H1 (cell line): ENCODE results near the gene POLR1C. TPM values are rescaled to one million over a fixed set of nuclear protein-coding genes. Genes with fewer than 3 reads are reported as not detected.

ENCODE experiments used
- CTCF ChIA-PET: fragments of 300-600 bp; sonication (Branson Sonifier 250); formaldehyde crosslinking; loops from one replicate; lab custom pipeline; 2021; ENCODE audit not compliant: partially characterized antibody; lab: Charles Lee
- POLR2A ChIA-PET: fragments of 300-600 bp; sonication (Branson Sonifier 250); formaldehyde crosslinking; loops from one replicate; lab custom pipeline; 2021; ENCODE audit warnings: inconsistent platforms; ENCODE audit not compliant: partially characterized antibody; lab: Charles Lee
- DNase-seq, 2 experiments: peaks; one replicate each; pipeline versions ENCODE4 v3.0.0 to v3.0.0-alpha.2; 2010 to 2022; ENCODE audit warnings: low spot score in 2 of 2, low read depth in 1 of 2, mixed read lengths in 1 of 2
- FAIRE-seq: peaks from 2 replicates; lab custom pipeline; 2011; peaks lifted over from hg19 to GRCh38; lab: Jason Lieb, UNC
- H2AFZ ChIP-seq: 2 replicates; pipeline ENCODE4 v1.8.1; 2012; ENCODE audit warnings: low read length, inconsistent platforms
- H2AK5ac ChIP-seq: 2 replicates; pipeline ENCODE4 v1.6.1; 2013; ENCODE audit warnings: low read depth, low read length
- H2BK120ac ChIP-seq: replicated peaks from 2 replicates; pipeline ENCODE3; 2013; ENCODE audit warnings: low read depth, low read length, inconsistent platforms
- H2BK12ac ChIP-seq: 2 replicates; pipeline ENCODE4 v1.6.1; 2013; ENCODE audit warnings: low read depth, low read length
- H2BK15ac ChIP-seq: 2 replicates; pipeline ENCODE4 v1.6.1; 2013; ENCODE audit warnings: low read length
- H2BK20ac ChIP-seq: 2 replicates; pipeline ENCODE4 v1.6.1; 2013; ENCODE audit warnings: low read length
- H2BK5ac ChIP-seq: 2 replicates; pipeline ENCODE4 v1.6.1; 2013; ENCODE audit warnings: low read depth, low read length
- H3K14ac ChIP-seq: 2 replicates; pipeline ENCODE4 v1.6.1; 2013; ENCODE audit warnings: inconsistent platforms; ENCODE audit not compliant: insufficient read length
- H3K18ac ChIP-seq: 2 replicates; pipeline ENCODE4 v1.6.1; 2013; ENCODE audit warnings: low read length; ENCODE audit errors: extremely low read depth
- H3K23ac ChIP-seq: 2 replicates; pipeline ENCODE4 v1.6.1; 2013; ENCODE audit warnings: inconsistent platforms; ENCODE audit not compliant: insufficient read length
- H3K23me2 ChIP-seq: 2 replicates; pipeline ENCODE4 v1.6.1; 2013; ENCODE audit warnings: low read depth, low read length
- H3K27ac ChIP-seq: 2 replicates; pipeline ENCODE4 v1.6.1; 2011; ENCODE audit warnings: low read depth, low read length, inconsistent platforms
- H3K27me3 ChIP-seq, 4 experiments: replicated peaks in 1 of 4; 1 replicate in 1 of 4; 2 replicates in 3 of 4; pipeline versions ENCODE4 v1.6.1 to v1.8.1; 2011 to 2013; ENCODE audit warnings: low read length in 3 of 4, mild to moderate bottlenecking in 3 of 4, inconsistent platforms in 2 of 4, mixed read lengths in 2 of 4, moderate library complexity in 1 of 4; ENCODE audit not compliant: control insufficient read depth in 3 of 4, insufficient read depth in 3 of 4; ENCODE audit errors: extremely low read depth in 1 of 4
- H3K36me3 ChIP-seq, 4 experiments: 2 replicates each; pipeline versions ENCODE4 v1.6.1 to v1.8.1; 2011 to 2013; ENCODE audit warnings: mild to moderate bottlenecking in 4 of 4, low read length in 3 of 4, moderate library complexity in 2 of 4, control low read depth in 1 of 4, inconsistent platforms in 1 of 4; ENCODE audit not compliant: insufficient read depth in 4 of 4, control insufficient read depth in 2 of 4
- H3K4ac ChIP-seq: replicated peaks from 2 replicates; pipeline ENCODE3; 2013; ENCODE audit warnings: low read length, low read depth, mixed read lengths, inconsistent platforms; ENCODE audit not compliant: insufficient read length
- H3K4me1 ChIP-seq, 4 experiments: replicated peaks in 1 of 4; 1 replicate in 1 of 4; 2 replicates in 3 of 4; pipeline versions ENCODE4 v1.6.1 to v1.8.1; 2011 to 2013; ENCODE audit warnings: low read length in 3 of 4, inconsistent platforms in 2 of 4, mixed read lengths in 1 of 4; ENCODE audit not compliant: insufficient read depth in 4 of 4, control insufficient read depth in 3 of 4
- H3K4me2 ChIP-seq, 2 experiments: 2 replicates each; pipeline versions ENCODE4 v1.6.1 to v1.8.1; 2011 to 2013; ENCODE audit warnings: low read depth in 2 of 2, low read length in 2 of 2, control low read depth in 1 of 2, inconsistent platforms in 1 of 2, mild to moderate bottlenecking in 1 of 2; ENCODE audit not compliant: insufficient read depth in 1 of 2
- H3K4me3 ChIP-seq, 4 experiments: fragments of 200-600, 300-600 bp in 1 of 4; sonication (generic), shearing (Covaris generic), sonication (Bioruptor Twin) in 1 of 4; 2 replicates each; pipeline versions ENCODE4 v1.5.1 to v1.8.1; 2011 to 2016; ENCODE audit warnings: low read length in 4 of 4, low read depth in 3 of 4, control low read depth in 2 of 4, inconsistent platforms in 2 of 4, mild to moderate bottlenecking in 2 of 4, mixed read lengths in 1 of 4, moderate library complexity in 1 of 4; ENCODE audit not compliant: insufficient read depth in 2 of 4; ENCODE audit errors: extremely low read depth in 1 of 4
- H3K56ac ChIP-seq: replicated peaks from 2 replicates; pipeline ENCODE3; 2013; ENCODE audit warnings: low read depth, mild to moderate bottlenecking, mixed read lengths, low read length, inconsistent platforms; ENCODE audit not compliant: insufficient read length
- H3K79me1 ChIP-seq: 2 replicates; pipeline ENCODE4 v1.6.1; 2013; ENCODE audit warnings: low read depth, low read length, control low read depth
- H3K79me2 ChIP-seq, 2 experiments: 2 replicates each; pipeline versions ENCODE4 v1.6.1 to v1.8.1; 2012 to 2013; ENCODE audit warnings: low read length in 2 of 2, mild to moderate bottlenecking in 2 of 2, inconsistent platforms in 1 of 2; ENCODE audit not compliant: insufficient read depth in 2 of 2, control insufficient read depth in 1 of 2
- H3K9ac ChIP-seq, 4 experiments: replicated peaks in 1 of 4; 1 replicate in 1 of 4; 2 replicates in 3 of 4; pipeline versions ENCODE4 v1.6.1 to v1.8.1; 2011 to 2013; ENCODE audit warnings: low read depth in 3 of 4, low read length in 3 of 4, control low read depth in 2 of 4, mild to moderate bottlenecking in 2 of 4, moderate library complexity in 2 of 4, inconsistent platforms in 1 of 4; ENCODE audit errors: extremely low read depth in 1 of 4
- H3K9me3 ChIP-seq, 2 experiments: 2 replicates each; pipeline versions ENCODE4 v1.6.1 to v1.8.1; 2012 to 2013; ENCODE audit warnings: mild to moderate bottlenecking in 2 of 2, moderate library complexity in 2 of 2, control low read depth in 1 of 2, inconsistent platforms in 1 of 2, low read depth in 1 of 2, low read length in 1 of 2, mixed read lengths in 1 of 2; ENCODE audit not compliant: insufficient read depth in 2 of 2
- H4K20me1 ChIP-seq, 2 experiments: replicated peaks in 1 of 2; 2 replicates each; pipeline versions ENCODE3 to v1.8.1; 2011 to 2013; ENCODE audit warnings: inconsistent platforms in 2 of 2, low read length in 2 of 2, mild to moderate bottlenecking in 1 of 2; ENCODE audit not compliant: insufficient read depth in 2 of 2, control insufficient read depth in 1 of 2
- H4K5ac ChIP-seq: 2 replicates; pipeline ENCODE4 v1.6.1; 2013; ENCODE audit warnings: low read length, low read depth, mixed read lengths, inconsistent platforms; ENCODE audit not compliant: insufficient read length
- H4K8ac ChIP-seq: 2 replicates; pipeline ENCODE4 v1.8.0; 2013; ENCODE audit warnings: mild to moderate bottlenecking, moderate library complexity, low read length, inconsistent platforms; ENCODE audit not compliant: insufficient read depth; ENCODE audit errors: extremely low read depth
- H4K91ac ChIP-seq: replicated peaks from 2 replicates; pipeline ENCODE3; 2013; ENCODE audit warnings: low read length, mixed read lengths, inconsistent platforms; ENCODE audit not compliant: insufficient read length
- ATF2 ChIP-seq: IDR thresholded peaks from 2 replicates; pipeline ENCODE4 v1.6.1; 2012; ENCODE audit warnings: low read length, inconsistent platforms
- CHD2 ChIP-seq: IDR thresholded peaks from 2 replicates; pipeline ENCODE4 v1.6.1; 2012; ENCODE audit warnings: low read length, improper control_type of control experiment
- CREB1 ChIP-seq: IDR thresholded peaks from 2 replicates; pipeline ENCODE4 v1.6.1; 2012; ENCODE audit warnings: inconsistent platforms
- PHF8 ChIP-seq: fragments of 200-600 bp; sonication (generic); conservative IDR thresholded peaks from 2 replicates; pipeline ENCODE4 v1.7.1; 2012; ENCODE audit warnings: low read depth, mild to moderate bottlenecking, inconsistent platforms, low read length, moderate library complexity
- RBBP5 ChIP-seq: IDR thresholded peaks from 2 replicates; pipeline ENCODE4 v1.7.1; 2012; ENCODE audit warnings: low read depth, mild to moderate bottlenecking, inconsistent platforms, low read length, moderate library complexity, borderline replicate concordance
- SAP30 ChIP-seq: fragments of 300-600 bp; sonication (generic); IDR thresholded peaks from 2 replicates; pipeline ENCODE4 v1.7.1; 2012; ENCODE audit warnings: low read length, moderate library complexity, mild to moderate bottlenecking, inconsistent platforms; ENCODE audit not compliant: insufficient read depth, insufficient replicate concordance
- SIN3A ChIP-seq, 2 experiments: IDR thresholded peaks in 1 of 2; conservative IDR thresholded peaks in 1 of 2; 2 replicates each; pipeline ENCODE4 v1.6.1; 2011 to 2012; ENCODE audit warnings: low read length in 2 of 2, improper control_type of control experiment in 1 of 2, low read depth in 1 of 2, mild to moderate bottlenecking in 1 of 2
- TBP ChIP-seq: IDR thresholded peaks from 2 replicates; pipeline ENCODE4 v1.6.1; 2011; ENCODE audit warnings: low read depth, low read length, improper control_type of control experiment
- YY1 ChIP-seq: IDR thresholded peaks from 2 replicates; pipeline ENCODE4 v1.6.1; 2011; ENCODE audit warnings: low read depth, mild to moderate bottlenecking, low read length
- WGBS, 2 experiments: shearing (Covaris generic) in 1 of 2; methylation state at CpG; one replicate each; pipeline versions ENCODE4 v1.1.6 to v1.1.7; 2013 to 2015; ENCODE audit warnings: low lambda C conversion rate in 2 of 2, mixed read lengths in 2 of 2, inconsistent platforms in 1 of 2, low coverage in 1 of 2, missing lambda C conversion rate in 1 of 2; ENCODE audit not compliant: insufficient replicate concordance in 2 of 2, insufficient coverage in 1 of 2, insufficient read length in 1 of 2; ENCODE audit errors: extremely low coverage in 1 of 2, missing lambda C conversion rate in 1 of 2; 5-methylcytosine and 5-hydroxymethylcytosine counted together
- polyA plus RNA-seq, 7 experiments: library from polyadenylated mRNA; depleted of rRNA in 3 of 7; stranded (reverse) in 5 of 7; unstranded in 2 of 7; fragments of >200 nt in 5 of 7; fragments of 200-250 nt in 2 of 7; gene quantifications; 1 replicate in 5 of 7; 2 replicates in 1 of 7; 4 replicates in 1 of 7; pipeline versions ENCODE4 v1.2.1 to v1.2.3, GENCODE V29; 2011 to 2013; ENCODE audit warnings: missing spikeins in 2 of 7, mixed read lengths in 2 of 7
- total RNA-seq: library from RNA; stranded (reverse); fragmentation: NEBNext Ultra II Directional; extraction: Animal tissue kit (Norgen Biotek cat#: 25700); gene quantifications from 2 replicates; pipeline ENCODE4 v1.2.1, GENCODE V29; 2021

The POLR1C gene
- total and polyA plus RNA-seq, 2 of the 8 experiments (the other 6 are each of a cell fraction or from before 2014, with no cell fraction given) = 42.9 to 49.6 TPM

DNA sequence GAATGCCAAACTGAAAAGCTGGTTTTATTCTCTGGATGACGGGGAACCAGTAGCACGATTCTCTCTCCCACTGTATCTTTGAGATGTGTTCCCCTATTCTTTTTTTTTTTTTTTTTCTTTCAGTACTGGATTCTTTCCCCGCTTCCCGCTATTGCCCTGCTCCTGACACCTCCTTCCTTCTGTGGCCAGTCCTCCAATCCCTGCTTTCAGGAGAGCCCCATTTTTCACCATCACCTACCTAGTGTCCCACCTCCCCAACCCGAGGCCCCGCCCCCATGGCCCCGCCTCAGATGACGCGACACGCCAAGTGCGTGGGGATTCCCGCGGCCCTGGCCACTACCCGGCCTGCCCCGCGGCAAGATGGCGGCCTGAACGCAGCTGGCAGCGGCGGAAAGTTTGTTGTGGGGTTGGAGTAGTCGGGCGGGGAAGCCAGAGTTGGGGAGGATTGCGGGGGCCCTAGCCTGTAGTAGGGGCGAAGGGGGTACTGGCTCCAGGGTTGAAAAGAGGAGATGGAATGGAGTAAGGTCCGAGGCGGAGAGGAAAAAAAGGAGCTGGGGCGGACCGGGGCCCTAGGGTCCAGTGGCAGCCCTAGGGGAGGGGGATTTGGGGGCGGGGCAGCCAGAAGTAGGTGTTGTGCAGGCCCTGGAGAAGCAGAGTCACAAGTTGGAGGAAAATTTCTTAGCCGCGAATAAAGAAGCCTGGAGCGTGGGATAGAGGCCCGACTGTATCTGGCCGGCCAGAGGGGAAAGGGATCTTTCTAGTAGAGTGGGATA lies 39.5 kb upstream of the POLR1C start, which contains the start of gene TJAP1:
Gene TJAP1, plus strand, starts transcription at position 336 of the 773 bp plus-strand sequence. CDS start 21,432 bp downstream, outside the sequence.
- no peak within 1 kb of the TSS for H2BK12ac ChIP-seq
- no peak within 1 kb of the TSS for H2BK120ac ChIP-seq
- ChIA-PET POLR2A (interaction anchor here (0.6 to 1.9 kb wide), 17 partner anchors 9 to 88 kb away, joined by 3 to 8 read pairs (median 4); partner anchors contain the start of genes DLK2, POLR1C and YIPF3), CTCF (interaction anchor here (2.3 to 32.9 kb wide), 2 partner anchors 21 to 23 kb away, joined by 6 to 536 read pairs; partner anchors contain the start of gene LRRC73)
- H3K36me3 ChIP-seq = no peaks in the 10 kb centered on the region
- no peaks in the 10 kb centered on the region for H3K27me3 ChIP-seq
- peaks cover 11% of the 10 kb centered on the region for H3K79me1 ChIP-seq
- no peak within 1 kb of the TSS; the same call in 1 of the 2 replicates for H2AK5ac ChIP-seq
- FAIRE-seq = no peak
- H2BK15ac ChIP-seq = no peak within 1 kb of the TSS
- no peak within 1 kb of the TSS for H3K23ac ChIP-seq
- peaks cover 1 to 2% of the 10 kb centered on the region in 2 experiments for H4K20me1 ChIP-seq
- DNase-seq = peak; percentile 67 to 100
- H3K4me1 ChIP-seq = peaks cover 4 to 14% (median 12%) of the 10 kb centered on the region in 4 experiments; a peak in 6 of 7 replicates
- peak within 1 kb of the TSS; percentile 62 to 79 (median 68) for H3K9ac ChIP-seq
- WGBS, 2 experiments = 8% methylated on average over 21 of the region's 34 CpGs; no CpG with 5 or more reads in 1 of the 2 experiments
- H2BK20ac ChIP-seq = no peak within 1 kb of the TSS
- peak within 1 kb of the TSS; percentile 22; the same call in 1 of the 2 replicates for H2BK5ac ChIP-seq
- peak within 1 kb of the TSS; percentile 43 to 79 (median 57) for H3K4me3 ChIP-seq
- no peak within 1 kb of the TSS for H3K4ac ChIP-seq
- peak within 1 kb of the TSS; percentile 66; the same call in 1 of the 2 replicates for H3K18ac ChIP-seq
- H3K14ac ChIP-seq = no peak within 1 kb of the TSS
- H4K5ac ChIP-seq = no peak within 1 kb of the TSS
- H2AFZ ChIP-seq = peak within 1 kb of the TSS; percentile 93; the same call in 1 of the 2 replicates
- H3K4me2 ChIP-seq = peak within 1 kb of the TSS; percentile 73 to 89
- peaks cover 4% of the 10 kb centered on the region; the same call in 1 of the 2 replicates for H3K23me2 ChIP-seq
- peak within 1 kb of the TSS; percentile 89; the same call in 1 of the 2 replicates for H4K8ac ChIP-seq
- H3K27ac ChIP-seq = peak within 1 kb of the TSS; percentile 70
- peaks cover 14 to 44% of the 10 kb centered on the region in 2 experiments for H3K79me2 ChIP-seq
- no peaks in the 10 kb centered on the region for H3K9me3 ChIP-seq
- peak within 1 kb of the TSS; percentile 37 for H3K56ac ChIP-seq
- no peak within 1 kb of the TSS for H4K91ac ChIP-seq
- TF ChIP-seq CREB1 (peak; percentile 85), TBP (peak; percentile 88), CHD2 (peak; percentile 36; the same call in 1 of the 2 replicates), SAP30 (no peak), YY1 (peak; percentile 96), RBBP5 (0 out of 2 replicates have a peak, but pooled peaks have one; percentile 59), SIN3A (conservative IDR thresholded peaks at IDR 0.05 in 1 of 2, IDR thresholded peaks at IDR 0.05 in 1 of 2; ENCODE audit: low read depth in 1 of 2, low read length in 2 of 2) (peak in 1 of 2 experiments; percentile 60; a peak in 2 of 4 replicates), ATF2 (peak; percentile 62; the same call in 1 of the 2 replicates), PHF8 (peak; percentile 98)
